GM12891 (cell line): ENCODE results near the gene BLOC1S6.

Experiments
- POLR2A ChIP-seq: IDR thresholded peaks from 2 replicates; pipeline ENCODE4 v1.6.1; 2011; ENCODE audit warnings: low read depth, low read length, control low read depth
- POLR2AphosphoS5 ChIP-seq: IDR thresholded peaks from 2 replicates; pipeline ENCODE4 v1.6.1; 2011; ENCODE audit warnings: low read depth, low read length, control low read depth
- SPI1 ChIP-seq: IDR thresholded peaks from 2 replicates; pipeline ENCODE4 v1.6.1; 2011; ENCODE audit warnings: low read depth, low read length, control low read depth
- TAF1 ChIP-seq: IDR thresholded peaks from 2 replicates; pipeline ENCODE4 v1.6.1; 2011; ENCODE audit warnings: low read depth, low read length, control low read depth

DNA sequence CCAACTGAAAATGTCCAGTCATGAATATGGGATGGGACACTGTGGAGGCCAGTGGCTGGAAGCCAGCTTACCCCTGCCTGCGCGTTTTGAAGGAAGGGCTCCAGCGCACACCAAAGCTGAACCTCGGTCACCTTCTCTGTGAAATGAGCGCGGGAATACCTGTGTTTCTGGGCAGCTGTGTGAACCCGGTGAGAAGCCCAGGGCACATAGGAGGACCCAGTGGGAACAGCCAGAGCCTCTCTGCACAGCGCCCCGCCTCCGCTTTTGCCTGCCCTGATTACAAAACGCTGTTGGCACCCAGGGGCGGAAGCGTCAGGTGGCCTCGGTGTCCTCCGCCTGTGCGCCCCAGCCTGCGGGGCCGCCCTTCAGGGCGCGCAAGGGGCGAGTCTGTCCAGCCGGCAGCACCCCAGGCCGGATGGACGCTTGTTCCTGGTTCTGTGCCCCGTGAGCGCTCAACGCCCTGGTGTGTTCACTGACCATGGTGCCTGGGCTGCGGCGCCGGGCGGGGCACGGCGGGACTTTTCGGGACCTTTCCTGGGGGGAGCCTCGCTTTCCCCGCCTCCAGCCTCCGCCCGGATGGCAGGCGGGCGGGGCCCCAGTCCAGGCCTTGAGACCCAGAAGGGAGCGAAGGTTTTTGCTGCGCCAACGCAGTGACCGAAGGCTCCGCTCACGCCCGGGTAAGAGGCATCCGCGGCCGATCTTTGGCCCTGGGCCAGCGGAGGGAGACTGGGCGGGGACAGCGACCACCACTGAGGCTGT is 47.4 kb downstream of the BLOC1S6 start, which contains the start of gene SQOR:
- TF ChIP-seq POLR2A (peak; percentile 37; the same call in 1 of the 2 replicates), TAF1 (no peak), POLR2AphosphoS5 (peak; percentile 40; the same call in 1 of the 2 replicates), SPI1 (no peak)
